Left ventricle myocardium inferior (tissue), 1 donor: Measurements from ENCODE around the gene ISCA2. TPM values are rescaled to one million over a fixed set of nuclear protein-coding genes. Genes with fewer than 3 reads are reported as not detected.

ENCODE experiments used
- DNase-seq: peaks from one replicate; pipeline ENCODE4 v3.0.0-alpha.2; 2020
- H3K27ac ChIP-seq: fragments of 200-600 bp; replicated peaks from 2 replicates; pipeline ENCODE4 v1.8.0; 2021
- H3K27me3 ChIP-seq: fragments of 200-600 bp; 2 replicates; pipeline ENCODE4 v1.8.0; 2021; ENCODE audit warnings: low read depth
- H3K36me3 ChIP-seq: fragments of 200-600 bp; 2 replicates; pipeline ENCODE4 v1.8.0; 2021
- H3K4me1 ChIP-seq: fragments of 200-600 bp; 2 replicates; pipeline ENCODE4 v1.8.0; 2021
- H3K4me3 ChIP-seq: fragments of 200-600 bp; 2 replicates; pipeline ENCODE4 v1.8.0; 2021; ENCODE audit warnings: mild to moderate bottlenecking, moderate library complexity
- H3K9me3 ChIP-seq: fragments of 200-600 bp; replicated peaks from 2 replicates; pipeline ENCODE4 v1.8.0; 2021
- intact Hi-C: fragments of 100-400 bp; cut with micrococcal nuclease; formaldehyde crosslinking; loops from one replicate; pipeline ENCODE4 v1.11.0; 2022
- total RNA-seq: library from RNA; stranded (reverse); fragmentation: NEBNext Ultra II Directional; extraction: Animal tissue kit (Norgen Biotek cat#: 25700); gene quantifications from one replicate; pipeline ENCODE4 v1.2.1, GENCODE V29; 2021
- TF ChIP-seq, protein P1 (sequence below): fragments of 200-600 bp; IDR thresholded peaks from 2 replicates; pipeline ENCODE4 v1.8.0; 2021; ENCODE audit warnings: antibody characterized with exemption, mild to moderate bottlenecking, borderline replicate concordance
- donor health status: DM: no; HTN: yes; CAD: no; lungs with severe emphysema.

ISCA2 gene
- total RNA-seq, 1 donor from 2014 or later: 45.8 TPM

DNA sequence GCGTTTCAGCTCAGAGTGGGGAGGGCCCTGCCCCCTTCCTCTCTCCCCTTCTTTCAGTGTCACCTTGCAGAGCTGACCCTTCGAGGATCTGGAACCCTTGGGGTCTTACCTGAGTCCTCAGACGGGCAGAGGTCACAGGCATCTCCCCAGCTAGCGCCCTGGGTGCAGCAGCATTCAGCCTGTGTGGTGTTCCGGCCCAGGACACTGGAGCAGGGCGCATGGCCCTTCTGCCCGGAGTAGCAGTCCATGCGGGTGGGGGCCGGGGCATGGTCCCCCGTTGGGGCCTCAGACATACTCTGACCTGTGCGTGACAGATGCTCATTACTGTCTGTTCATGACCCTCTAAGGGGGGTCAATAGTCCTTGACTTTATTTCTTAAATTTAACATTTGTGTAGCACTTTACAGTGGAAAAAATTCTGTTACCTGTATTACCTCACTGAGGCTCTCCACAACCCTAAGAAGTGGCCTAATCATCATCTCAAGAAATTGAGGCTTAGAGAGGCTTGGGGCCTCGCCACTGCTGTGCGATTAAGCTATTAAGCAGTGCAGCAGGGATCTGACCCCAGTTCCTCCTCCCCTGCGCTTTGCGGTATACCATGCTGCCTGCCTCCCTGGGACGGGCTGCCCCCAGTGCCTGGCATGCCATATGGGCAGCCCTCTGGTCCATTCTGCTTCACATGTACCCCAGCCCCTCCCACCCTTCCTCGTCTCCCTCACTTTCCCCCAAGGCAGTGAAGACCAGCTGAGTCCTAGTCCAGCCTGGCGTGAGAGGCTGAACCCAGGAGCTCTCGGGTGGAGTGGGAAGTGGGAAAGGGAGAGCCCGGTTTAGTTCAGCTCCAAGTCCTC is 11.5 kb downstream of the ISCA2 start:
- no peaks in the 10 kb centered on the region for H3K9me3 ChIP-seq
- no peak overlapping the region for H3K27ac ChIP-seq
- TF ChIP-seq, protein P1, sequence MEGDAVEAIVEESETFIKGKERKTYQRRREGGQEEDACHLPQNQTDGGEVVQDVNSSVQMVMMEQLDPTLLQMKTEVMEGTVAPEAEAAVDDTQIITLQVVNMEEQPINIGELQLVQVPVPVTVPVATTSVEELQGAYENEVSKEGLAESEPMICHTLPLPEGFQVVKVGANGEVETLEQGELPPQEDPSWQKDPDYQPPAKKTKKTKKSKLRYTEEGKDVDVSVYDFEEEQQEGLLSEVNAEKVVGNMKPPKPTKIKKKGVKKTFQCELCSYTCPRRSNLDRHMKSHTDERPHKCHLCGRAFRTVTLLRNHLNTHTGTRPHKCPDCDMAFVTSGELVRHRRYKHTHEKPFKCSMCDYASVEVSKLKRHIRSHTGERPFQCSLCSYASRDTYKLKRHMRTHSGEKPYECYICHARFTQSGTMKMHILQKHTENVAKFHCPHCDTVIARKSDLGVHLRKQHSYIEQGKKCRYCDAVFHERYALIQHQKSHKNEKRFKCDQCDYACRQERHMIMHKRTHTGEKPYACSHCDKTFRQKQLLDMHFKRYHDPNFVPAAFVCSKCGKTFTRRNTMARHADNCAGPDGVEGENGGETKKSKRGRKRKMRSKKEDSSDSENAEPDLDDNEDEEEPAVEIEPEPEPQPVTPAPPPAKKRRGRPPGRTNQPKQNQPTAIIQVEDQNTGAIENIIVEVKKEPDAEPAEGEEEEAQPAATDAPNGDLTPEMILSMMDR: no peak
- peaks cover 15% of the 10 kb centered on the region for H3K4me1 ChIP-seq
- no peak overlapping the region for H3K4me3 ChIP-seq
- DNase-seq: no peak
- intact Hi-C loops: no loop called here
- H3K36me3 ChIP-seq: no peaks in the 10 kb centered on the region
- peaks cover 3% of the 10 kb centered on the region for H3K27me3 ChIP-seq

DNA sequence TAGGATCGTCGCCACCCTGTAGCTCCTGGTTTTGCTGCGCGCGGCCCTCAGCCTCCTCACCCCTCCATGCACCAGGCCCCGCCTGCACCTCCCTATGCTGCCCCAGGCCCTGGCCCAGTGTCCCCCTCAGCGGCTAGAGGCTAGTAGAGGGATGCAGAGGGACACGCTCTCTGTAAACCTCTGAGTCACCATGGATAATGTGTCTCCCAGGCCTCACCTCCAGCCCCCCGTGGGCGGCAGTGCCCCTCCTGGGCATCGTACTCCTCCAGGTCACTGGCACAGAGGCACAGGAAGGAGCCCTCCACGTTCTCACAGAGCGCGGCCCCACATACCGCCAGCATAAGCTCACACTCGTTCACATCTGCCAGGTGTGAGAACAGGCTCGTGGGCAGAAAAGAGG is 12.3 kb downstream of the ISCA2 start:
- H3K9me3 ChIP-seq: no peaks in the 10 kb centered on the region
- H3K36me3 ChIP-seq: no peaks in the 10 kb centered on the region
- no peak overlapping the region for H3K27ac ChIP-seq
- peaks cover 4% of the 10 kb centered on the region for H3K27me3 ChIP-seq
- H3K4me3 ChIP-seq: no peak overlapping the region
- TF ChIP-seq, protein P1: no peak
- no peak for DNase-seq
- intact Hi-C loops: no loop called here
- peaks cover 15% of the 10 kb centered on the region for H3K4me1 ChIP-seq

DNA sequence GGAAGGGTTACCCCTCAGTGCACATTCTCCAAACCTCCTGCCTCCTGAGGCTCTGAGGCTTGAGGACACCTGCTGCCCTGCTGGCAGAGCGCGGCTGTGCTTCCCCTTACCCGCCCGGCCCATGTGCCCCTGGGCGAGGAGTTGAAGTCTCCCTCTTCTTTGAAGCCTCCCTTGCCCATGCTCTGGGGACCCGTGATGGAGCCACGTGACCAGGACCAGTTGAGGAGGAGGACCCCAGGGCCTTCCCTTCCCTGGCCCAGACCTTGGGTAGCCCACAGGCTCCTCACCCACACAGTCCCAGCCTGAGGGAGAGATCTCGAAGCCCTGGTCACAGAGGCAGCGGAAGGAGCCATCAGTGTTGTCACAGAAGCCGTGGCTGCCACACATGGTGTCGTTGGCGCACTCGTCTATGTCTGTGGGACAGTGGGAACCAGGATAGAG is 12.9 kb downstream of the ISCA2 start:
- DNase-seq: no peak
- no peak overlapping the region for H3K4me3 ChIP-seq
- intact Hi-C loops: no loop called here
- no peaks in the 10 kb centered on the region for H3K36me3 ChIP-seq
- TF ChIP-seq, protein P1: no peak
- peaks cover 4% of the 10 kb centered on the region for H3K27me3 ChIP-seq
- no peaks in the 10 kb centered on the region for H3K9me3 ChIP-seq
- H3K4me1 ChIP-seq: peaks cover 9% of the 10 kb centered on the region
- no peak overlapping the region for H3K27ac ChIP-seq

DNA sequence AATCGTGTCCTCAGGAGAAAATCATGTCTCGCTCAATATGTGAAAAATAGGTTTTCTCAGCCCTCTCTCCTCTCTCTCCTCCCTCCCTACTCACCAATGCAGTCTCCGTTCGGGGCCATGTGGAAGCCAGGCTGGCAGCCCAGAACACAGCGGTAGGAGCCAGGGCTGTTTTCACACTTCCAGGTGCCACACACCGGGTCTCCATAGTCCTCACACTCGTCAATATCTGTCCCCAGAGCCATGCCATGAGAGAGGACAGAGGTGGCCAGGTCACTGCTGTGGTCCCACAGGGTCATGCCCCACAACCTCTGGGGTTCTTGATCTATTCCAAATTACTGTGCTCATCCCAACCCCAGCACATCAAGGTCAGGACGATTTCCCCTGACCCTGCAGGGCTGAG is 13.5 kb downstream of the ISCA2 start:
- H3K27me3 ChIP-seq: peaks cover 4% of the 10 kb centered on the region
- TF ChIP-seq, protein P1: no peak
- H3K4me3 ChIP-seq: no peak overlapping the region
- peaks cover 5% of the 10 kb centered on the region for H3K4me1 ChIP-seq
- H3K9me3 ChIP-seq: no peaks in the 10 kb centered on the region
- no peak overlapping the region for H3K27ac ChIP-seq
- no peak for DNase-seq
- intact Hi-C loops: no loop called here
- no peaks in the 10 kb centered on the region for H3K36me3 ChIP-seq

DNA sequence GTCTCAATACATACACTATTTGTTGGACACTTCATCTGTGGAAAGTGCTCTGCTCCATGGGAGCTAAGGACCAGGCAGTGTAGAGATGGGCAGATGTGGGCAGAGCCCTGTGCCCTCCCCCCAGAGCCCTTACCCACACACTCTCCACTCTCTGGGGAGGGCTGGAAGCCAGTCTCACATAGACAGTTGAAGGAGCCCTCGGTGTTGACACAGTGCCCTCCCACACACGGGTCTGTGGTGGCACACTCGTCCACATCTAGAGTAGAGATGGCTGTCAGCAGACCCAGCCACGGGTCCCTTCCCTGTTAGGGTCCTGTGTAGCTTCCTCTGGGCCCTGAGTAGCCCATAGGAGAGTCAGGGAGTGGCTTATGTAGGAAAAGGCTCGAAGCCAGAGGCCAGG is 14.3 kb downstream of the ISCA2 start:
- H3K4me1 ChIP-seq: peaks cover 5% of the 10 kb centered on the region
- DNase-seq: no peak
- intact Hi-C loops: no loop called here
- TF ChIP-seq, protein P1: no peak
- H3K27ac ChIP-seq: no peak overlapping the region
- no peaks in the 10 kb centered on the region for H3K36me3 ChIP-seq
- no peak overlapping the region for H3K4me3 ChIP-seq
- peaks cover 4% of the 10 kb centered on the region for H3K27me3 ChIP-seq
- no peaks in the 10 kb centered on the region for H3K9me3 ChIP-seq
